ENCODE measurements around the gene SOX4. TPM values are rescaled to one million over a fixed set of nuclear protein-coding genes. Genes with fewer than 3 reads are reported as not detected.

The SOX4 gene
- total RNA-seq, result 136 TPM

GRCh38 chr6:21593412-21593926 lies at the start of gene SOX4:
SOX4 (plus strand) TSS chr6:21593751; CDS start chr6:21594535, 784 bp downstream.

Small RNA genes within 50 kb of the gene (small RNA-seq; reads per million reads assigned to genes)
- not detected for gene BOLA2P3 (ENCODE audit: low replicate concordance)
